ENCODE measurements around the gene OR2B2.

GRCh38 chr6:27882624-27883023 is 29.6 kb downstream of the OR2B2 start:
- no peak for TF ChIP-seq CTCF (IDR thresholded peaks at IDR 0.05; ENCODE audit: insufficient read depth, low read length)
- TF ChIP-seq POLR2AphosphoS5 (IDR thresholded peaks at IDR 0.05; ENCODE audit: low read depth) = no peak
- TF ChIP-seq REST (IDR thresholded peaks at IDR 0.05; ENCODE audit: insufficient replicate concordance, low read depth) = no peak
- TF ChIP-seq GABPA (IDR thresholded peaks at IDR 0.05; ENCODE audit: low read depth) = no peak
- TF ChIP-seq SPI1 (IDR thresholded peaks at IDR 0.05; ENCODE audit: borderline replicate concordance, low read depth) = no peak
